Endothelial cell (in vitro differentiated cells): ENCODE results near the gene FOXC2. TPM values are rescaled to one million over a fixed set of nuclear protein-coding genes. Genes with fewer than 3 reads are reported as not detected.

ENCODE experiments used
- DNase-seq: peaks from one replicate; pipeline ENCODE4 v3.0.0; 2021; ENCODE audit warnings: low spot score
- H3K27ac Mint-ChIP-seq: one replicate; pipeline ENCODE4 v1.8.0; 2021; ENCODE audit warnings: mixed read lengths, inconsistent platforms; ENCODE audit not compliant: unreplicated experiment
- H3K27me3 Mint-ChIP-seq: one replicate; pipeline ENCODE4 v1.8.0; 2021; ENCODE audit warnings: mild to moderate bottlenecking, moderate library complexity, mixed read lengths, inconsistent platforms; ENCODE audit not compliant: unreplicated experiment
- H3K36me3 Mint-ChIP-seq: one replicate; pipeline ENCODE4 v1.8.0; 2021; ENCODE audit warnings: mild to moderate bottlenecking, low read depth, mixed read lengths, inconsistent platforms; ENCODE audit not compliant: unreplicated experiment
- H3K4me1 Mint-ChIP-seq: one replicate; pipeline ENCODE4 v1.8.0; 2021; ENCODE audit warnings: mild to moderate bottlenecking, mixed read lengths, inconsistent platforms; ENCODE audit not compliant: unreplicated experiment
- H3K4me3 Mint-ChIP-seq: one replicate; pipeline ENCODE4 v1.8.0; 2021; ENCODE audit warnings: mild to moderate bottlenecking, mixed read lengths, inconsistent platforms; ENCODE audit not compliant: unreplicated experiment
- H3K9me3 Mint-ChIP-seq: one replicate; pipeline ENCODE4 v1.8.0; 2021; ENCODE audit warnings: mixed read lengths, inconsistent platforms; ENCODE audit not compliant: unreplicated experiment
- CTCF ChIP-seq: fragments of 200-600 bp; sonication (generic); IDR thresholded peaks from one replicate; pipeline ENCODE4 v1.5.0; 2021; ENCODE audit warnings: antibody characterized with exemption; ENCODE audit not compliant: unreplicated experiment
- total RNA-seq: library from RNA; stranded (reverse); fragmentation: NEBNext Ultra II Directional; extraction: Animal tissue kit (Norgen Biotek cat#: 25700); gene quantifications from one replicate; pipeline ENCODE4 v1.2.1, GENCODE V29; 2021; ENCODE audit not compliant: unreplicated experiment

FOXC2 gene
- total RNA-seq, 1 donor from 2014 or later = 16.3 TPM

DNA sequence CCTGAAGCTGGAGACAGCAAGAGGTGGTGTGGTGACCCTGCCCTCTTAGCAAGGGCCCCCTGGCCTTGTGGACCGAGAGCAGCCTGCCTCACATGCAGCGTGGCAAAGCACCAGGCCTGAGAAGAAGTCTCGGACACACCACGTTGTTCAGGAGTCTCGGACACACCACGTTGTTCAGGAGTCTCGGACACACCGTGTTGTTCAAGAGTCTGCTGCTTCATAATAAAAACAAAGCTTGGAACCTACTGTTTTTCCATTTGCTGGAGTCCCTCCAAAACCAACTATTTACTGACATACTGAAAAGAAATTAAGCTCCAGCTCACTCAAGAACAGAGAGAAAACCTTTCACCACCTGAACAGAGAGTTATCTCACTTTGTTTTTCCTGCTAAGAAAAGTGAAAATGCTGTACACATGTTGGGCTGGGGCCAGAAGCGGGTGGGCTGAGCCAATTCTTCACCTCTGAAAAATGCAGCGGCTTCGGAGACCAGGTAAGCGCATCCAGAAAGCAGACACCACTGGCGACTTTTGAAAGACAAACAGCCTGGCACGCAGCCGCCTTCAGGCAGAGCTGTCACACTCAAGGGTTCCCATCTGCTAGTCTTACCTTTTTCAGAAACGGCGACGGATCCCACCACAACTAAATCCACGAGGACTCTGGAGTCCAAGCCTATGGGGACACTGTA is 20.5 kb upstream of the FOXC2 start:
- Mint-ChIP-seq H3K4me3 (peak overlapping the region; percentile 21), H3K36me3 (peaks cover 25% of the 10 kb centered on the region), H3K9me3 (no peaks in the 10 kb centered on the region), H3K27ac (no peak overlapping the region), H3K27me3 (peaks cover 1% of the 10 kb centered on the region), H3K4me1 (no peaks in the 10 kb centered on the region)
- no peak for TF ChIP-seq CTCF
- no peak for DNase-seq

- H3K27me3 Mint-ChIP-seq = peaks cover 1% of the 10 kb centered on the region
- H3K9me3 Mint-ChIP-seq = no peaks in the 10 kb centered on the region
- H3K27ac Mint-ChIP-seq = peak overlapping the region; percentile 48
- H3K4me1 Mint-ChIP-seq = no peaks in the 10 kb centered on the region
- peaks cover 22% of the 10 kb centered on the region for H3K36me3 Mint-ChIP-seq
- DNase-seq = no peak
- H3K4me3 Mint-ChIP-seq = peak overlapping the region; percentile 21
- TF ChIP-seq CTCF = no peak
These were observed 20.0 kb upstream of the FOXC2 start for GRCh38 chr16:86546638-86547013.

- no peak overlapping the region for H3K27ac Mint-ChIP-seq
These were observed 19.3 kb upstream of the FOXC2 start for GRCh38 chr16:86547286-86547685.

GRCh38 chr16:86549076-86549892 is 17.3 kb upstream of the FOXC2 start:
- no peak for DNase-seq
- peaks cover 4% of the 10 kb centered on the region for H3K4me1 Mint-ChIP-seq
- no peak overlapping the region for H3K27ac Mint-ChIP-seq
- TF ChIP-seq CTCF = no peak
- no peak overlapping the region for H3K4me3 Mint-ChIP-seq
- H3K27me3 Mint-ChIP-seq = peaks cover 4% of the 10 kb centered on the region
- H3K36me3 Mint-ChIP-seq = peaks cover 28% of the 10 kb centered on the region
- H3K9me3 Mint-ChIP-seq = no peaks in the 10 kb centered on the region

More at GRCh38 chr16:86547286-86547685, 19.3 kb upstream of the FOXC2 start:
- no peaks in the 10 kb centered on the region for H3K9me3 Mint-ChIP-seq
- H3K36me3 Mint-ChIP-seq = peaks cover 24% of the 10 kb centered on the region
- peaks cover 1% of the 10 kb centered on the region for H3K27me3 Mint-ChIP-seq
- H3K4me1 Mint-ChIP-seq = no peaks in the 10 kb centered on the region
- no peak overlapping the region for H3K4me3 Mint-ChIP-seq
- DNase-seq = no peak
- no peak for TF ChIP-seq CTCF

DNA sequence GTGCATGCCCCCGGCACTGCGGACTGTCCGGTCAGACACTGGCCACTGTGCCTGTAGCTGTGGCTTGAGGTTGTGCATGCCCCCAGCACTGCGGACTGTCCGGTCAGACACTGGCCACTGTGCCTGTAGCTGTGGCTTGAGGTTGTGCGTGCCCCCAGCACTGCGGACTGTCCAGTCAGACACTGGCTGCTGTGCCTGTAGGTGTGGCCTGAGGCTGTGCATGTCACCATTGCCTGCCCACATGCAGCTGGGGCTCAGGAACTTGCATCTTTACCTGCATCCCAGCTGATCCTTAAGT is 16.8 kb upstream of the FOXC2 start:
- DNase-seq = no peak
- Mint-ChIP-seq H3K36me3 (peaks cover 26% of the 10 kb centered on the region), H3K27me3 (peaks cover 4% of the 10 kb centered on the region), H3K27ac (no peak overlapping the region), H3K4me1 (peaks cover 6% of the 10 kb centered on the region), H3K9me3 (no peaks in the 10 kb centered on the region), H3K4me3 (no peak overlapping the region)
- TF ChIP-seq CTCF = no peak
